ENCODE measurements around the gene SULT4A1.

DNA sequence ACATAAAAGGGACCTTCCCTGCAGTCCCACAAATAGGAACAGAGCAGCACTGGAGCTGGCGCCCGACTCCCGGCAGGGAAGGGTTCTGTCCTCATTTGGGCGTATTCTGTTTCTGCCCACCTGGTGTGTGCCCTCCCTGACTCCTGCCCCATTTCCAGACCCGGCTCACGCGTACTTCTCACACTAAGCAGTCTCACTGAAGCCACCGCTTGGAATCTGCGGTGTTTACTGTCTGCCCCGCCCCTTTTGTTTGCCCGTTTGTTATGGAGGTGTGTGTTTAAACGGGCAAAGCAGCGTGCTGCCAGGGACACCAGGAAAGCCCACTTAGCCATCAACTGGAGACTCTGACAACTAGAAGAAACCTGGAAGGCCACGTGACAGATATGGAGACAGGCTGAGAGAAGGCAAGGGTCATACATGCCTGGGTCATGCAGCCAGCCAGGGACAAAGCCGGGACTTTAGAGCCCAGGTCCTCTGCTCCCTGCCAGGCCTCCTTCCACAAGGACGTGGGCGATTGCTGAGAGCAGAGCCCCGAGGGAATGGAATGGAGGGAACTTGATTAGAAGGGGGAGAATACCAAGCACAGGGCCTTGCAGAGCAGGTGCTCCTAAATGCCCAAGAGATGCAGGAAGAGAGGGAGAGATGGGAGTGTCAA is 41.5 kb downstream of the SULT4A1 start:
- TF ChIP-seq POLR2A (IDR thresholded peaks at IDR 0.05; ENCODE audit: low read length) (no peak), GATA1 (IDR thresholded peaks at IDR 0.05; ENCODE audit: low read depth, low read length) (no peak)

Measured in erythroblast (primary cell).